ENCODE data around the gene OPCML.

OPCML gene

GRCh38 chr11:133123796-133124195 lies 408.5 kb downstream of the OPCML start:
- POLR2A ChIA-PET (ENCODE audit: low non-redundant PET) = no interaction called here

DNA sequence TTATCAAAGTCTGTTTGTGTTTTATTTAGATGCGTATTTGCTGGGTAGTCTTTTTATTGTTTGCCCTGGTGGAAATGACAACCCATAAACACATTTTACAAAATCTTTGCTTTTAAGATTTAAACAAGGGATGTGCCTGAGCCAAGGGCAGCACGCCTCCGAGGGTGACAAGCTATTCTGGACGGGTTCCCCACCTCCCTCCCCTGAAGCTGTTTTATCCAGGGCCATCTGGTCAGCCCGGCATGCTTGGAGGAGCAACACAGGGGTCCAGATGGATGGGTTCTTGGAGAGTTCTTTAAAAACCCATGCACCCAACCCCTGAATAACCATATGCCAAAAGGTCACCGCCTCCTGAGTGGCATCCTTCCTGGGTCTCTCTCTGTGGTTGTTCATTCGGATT lies 408.9 kb downstream of the OPCML start:
- no peak for DNase-seq (ENCODE audit: low spot score)
- no peak overlapping the region for H3K27ac ChIP-seq
- CTCF ChIA-PET = no interaction called here
- POLR2A ChIA-PET (ENCODE audit: low non-redundant PET) = no interaction called here
- TF ChIP-seq CTCF (conservative IDR thresholded peaks at IDR 0.05; ENCODE audit: low read depth) = no peak

More at GRCh38 chr11:133123796-133124195, 408.5 kb downstream of the OPCML start:
- no peak for DNase-seq (ENCODE audit: low spot score)
- H3K27ac ChIP-seq = no peak overlapping the region
- no peak for TF ChIP-seq CTCF (conservative IDR thresholded peaks at IDR 0.05; ENCODE audit: low read depth)
- CTCF ChIA-PET = interaction anchor here (0.7 kb wide), 1 partner anchor 13 kb away, joined by 4 read pairs; no protein-coding TSS in a partner anchor

- H3K27ac ChIP-seq = no peak overlapping the region
- CTCF ChIA-PET = no interaction called here
- no peak for DNase-seq (ENCODE audit: low spot score)
- TF ChIP-seq CTCF (conservative IDR thresholded peaks at IDR 0.05; ENCODE audit: low read depth) = no peak
- POLR2A ChIA-PET (ENCODE audit: low non-redundant PET) = no interaction called here
Measured at GRCh38 chr11:133122256-133122655, 410.0 kb downstream of the OPCML start.

- ChIA-PET POLR2A (ENCODE audit: low non-redundant PET) (no interaction called here), CTCF (no interaction called here)
- no peak for DNase-seq (ENCODE audit: low spot score)
- TF ChIP-seq CTCF (conservative IDR thresholded peaks at IDR 0.05; ENCODE audit: low read depth) = no peak
- no peak overlapping the region for H3K27ac ChIP-seq
Measured at GRCh38 chr11:133118563-133119268, 413.6 kb downstream of the OPCML start.

- no peak for TF ChIP-seq CTCF (conservative IDR thresholded peaks at IDR 0.05; ENCODE audit: low read depth)
- ChIA-PET CTCF (no interaction called here), POLR2A (ENCODE audit: low non-redundant PET) (no interaction called here)
- H3K27ac ChIP-seq = no peak overlapping the region
- no peak for DNase-seq (ENCODE audit: low spot score)
Measured at GRCh38 chr11:133115099-133115498, 417.2 kb downstream of the OPCML start.

GRCh38 chr11:133107763-133108162 lies 424.5 kb downstream of the OPCML start:
- ChIA-PET CTCF (no interaction called here), POLR2A (ENCODE audit: low non-redundant PET) (no interaction called here)
- no peak for DNase-seq (ENCODE audit: low spot score)
- H3K27ac ChIP-seq = no peak overlapping the region
- no peak for TF ChIP-seq CTCF (conservative IDR thresholded peaks at IDR 0.05; ENCODE audit: low read depth)
